ENCODE data around the gene CHI3L1.

CHI3L1 gene

DNA sequence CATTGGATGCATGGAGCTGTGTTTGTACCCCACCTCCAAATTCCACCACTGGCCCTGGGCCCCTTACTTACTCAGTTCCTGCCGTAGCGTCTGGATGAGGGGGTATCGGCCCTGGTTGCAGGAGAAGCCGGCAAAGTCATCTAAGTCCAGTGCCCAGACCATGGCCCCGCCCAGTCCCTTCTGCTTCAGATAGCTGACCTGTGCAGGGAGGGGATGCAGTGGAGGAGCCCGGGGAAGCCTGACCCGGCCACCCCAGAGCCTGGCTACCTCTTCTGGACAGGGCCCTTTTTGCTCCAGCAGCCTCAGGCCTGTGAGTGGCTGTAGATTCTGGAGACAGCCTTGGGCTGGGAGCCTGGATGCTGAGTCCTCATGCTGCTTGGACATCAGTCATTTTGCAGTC lies 31.2 kb upstream of the CHI3L1 start:
- Histone ChIP-seq H3K36me3 (ENCODE audit: control insufficient read depth, insufficient read depth, low read length) (no peaks in the 10 kb centered on the region), H3K9me3 (ENCODE audit: control insufficient read depth, insufficient read depth, low read length) (no peaks in the 10 kb centered on the region), H3K4me1 (ENCODE audit: control insufficient read depth, insufficient read depth, low read length) (peaks cover 4% of the 10 kb centered on the region; the same call in 1 of the 2 replicates), H3K27ac (ENCODE audit: low read length) (no peak overlapping the region), H3K27me3 (ENCODE audit: control insufficient read depth, insufficient read depth, low read length) (no peaks in the 10 kb centered on the region), H3K4me3 (ENCODE audit: low read length) (no peak overlapping the region)
- no CpG with 5 or more reads among the region's 7 CpGs for WGBS (ENCODE audit: insufficient coverage, insufficient read length)
- no peak for DNase-seq (ENCODE audit: low read depth, low spot score)

DNA sequence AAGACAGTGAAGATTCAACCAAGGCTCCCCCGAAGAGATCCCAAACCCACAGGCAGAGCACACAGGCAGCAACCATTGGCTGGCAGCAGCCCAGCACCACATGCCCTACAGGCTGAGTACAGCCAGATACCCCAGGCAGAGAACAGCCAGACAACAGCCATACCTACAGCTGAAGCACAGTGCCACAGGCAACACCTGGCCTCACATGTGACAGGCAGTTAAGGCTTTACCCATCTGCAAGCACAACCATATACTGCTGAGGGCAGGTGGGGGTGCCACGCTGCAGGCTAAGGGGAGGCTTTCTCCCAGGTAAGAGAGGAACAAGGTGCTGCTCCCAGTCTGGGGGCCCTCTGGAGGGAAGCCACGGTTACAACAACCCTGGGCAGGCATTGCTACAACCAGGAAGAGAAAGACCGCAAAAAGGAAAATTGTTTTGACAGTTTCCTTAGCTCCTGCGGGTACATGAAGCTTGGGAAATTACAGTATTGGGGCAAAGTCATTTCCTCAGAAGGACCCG lies 30.7 kb upstream of the CHI3L1 start:
- H3K27me3 ChIP-seq (ENCODE audit: control insufficient read depth, insufficient read depth, low read length), result no peaks in the 10 kb centered on the region
- peaks cover 4% of the 10 kb centered on the region; the same call in 1 of the 2 replicates for H3K4me1 ChIP-seq (ENCODE audit: control insufficient read depth, insufficient read depth, low read length)
- H3K36me3 ChIP-seq (ENCODE audit: control insufficient read depth, insufficient read depth, low read length), result no peaks in the 10 kb centered on the region
- peak; percentile 25 for DNase-seq (ENCODE audit: low read depth, low spot score)
- no CpG with 5 or more reads among the region's 6 CpGs for WGBS (ENCODE audit: insufficient coverage, insufficient read length)
- no peak overlapping the region for H3K27ac ChIP-seq (ENCODE audit: low read length)
- no peak overlapping the region for H3K4me3 ChIP-seq (ENCODE audit: low read length)
- H3K9me3 ChIP-seq (ENCODE audit: control insufficient read depth, insufficient read depth, low read length), result no peaks in the 10 kb centered on the region

DNA sequence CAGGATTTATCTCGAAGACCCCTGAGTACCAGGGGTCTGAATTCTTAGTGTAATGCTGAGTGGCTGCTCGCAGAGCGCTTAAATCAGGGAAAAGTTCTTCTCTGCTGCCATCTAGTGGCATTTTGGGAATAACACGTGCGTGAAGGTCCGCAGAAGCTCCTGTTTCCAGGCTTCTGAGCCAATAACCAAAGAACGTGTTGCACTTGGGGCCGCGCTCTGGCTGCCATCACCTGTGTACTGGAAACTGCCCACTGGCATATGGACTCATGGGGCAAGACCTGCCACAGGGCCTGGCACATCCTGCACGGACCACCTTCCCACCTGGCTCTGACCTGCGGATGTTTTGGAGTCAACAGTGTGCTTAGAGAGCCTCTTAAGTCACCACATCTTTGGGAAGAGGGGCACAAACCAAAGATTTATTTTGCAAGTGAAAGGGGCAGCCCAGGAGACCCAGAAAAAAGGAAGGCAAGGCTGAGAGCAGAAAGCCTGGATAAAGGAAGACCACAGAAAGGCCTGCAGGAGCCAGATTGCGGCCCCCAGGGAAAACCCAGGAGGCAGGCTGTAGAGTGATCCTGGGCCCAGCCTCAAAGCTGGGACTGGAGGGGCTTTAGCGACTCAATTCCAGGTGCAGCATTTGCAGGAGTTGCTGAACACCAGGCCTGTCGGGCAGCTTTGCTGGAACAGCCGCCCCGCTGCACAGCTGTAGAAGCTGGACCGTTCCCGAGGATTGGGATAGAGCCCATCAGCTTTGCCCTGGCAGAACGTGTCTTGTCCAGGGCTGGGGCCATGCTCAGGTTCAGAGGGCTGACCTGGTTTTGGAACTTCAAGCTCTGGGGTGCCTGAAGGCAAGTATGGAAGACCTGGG lies 30.0 kb upstream of the CHI3L1 start:
- H3K4me3 ChIP-seq (ENCODE audit: low read length), result no peak overlapping the region
- WGBS (ENCODE audit: insufficient coverage, insufficient read length), result no CpG with 5 or more reads among the region's 19 CpGs
- no peaks in the 10 kb centered on the region for H3K27me3 ChIP-seq (ENCODE audit: control insufficient read depth, insufficient read depth, low read length)
- H3K27ac ChIP-seq (ENCODE audit: low read length), result no peak overlapping the region
- no peaks in the 10 kb centered on the region for H3K9me3 ChIP-seq (ENCODE audit: control insufficient read depth, insufficient read depth, low read length)
- H3K36me3 ChIP-seq (ENCODE audit: control insufficient read depth, insufficient read depth, low read length), result no peaks in the 10 kb centered on the region
- peaks cover 4% of the 10 kb centered on the region; the same call in 1 of the 2 replicates for H3K4me1 ChIP-seq (ENCODE audit: control insufficient read depth, insufficient read depth, low read length)
- peak; percentile 84 for DNase-seq (ENCODE audit: low read depth, low spot score)

DNA sequence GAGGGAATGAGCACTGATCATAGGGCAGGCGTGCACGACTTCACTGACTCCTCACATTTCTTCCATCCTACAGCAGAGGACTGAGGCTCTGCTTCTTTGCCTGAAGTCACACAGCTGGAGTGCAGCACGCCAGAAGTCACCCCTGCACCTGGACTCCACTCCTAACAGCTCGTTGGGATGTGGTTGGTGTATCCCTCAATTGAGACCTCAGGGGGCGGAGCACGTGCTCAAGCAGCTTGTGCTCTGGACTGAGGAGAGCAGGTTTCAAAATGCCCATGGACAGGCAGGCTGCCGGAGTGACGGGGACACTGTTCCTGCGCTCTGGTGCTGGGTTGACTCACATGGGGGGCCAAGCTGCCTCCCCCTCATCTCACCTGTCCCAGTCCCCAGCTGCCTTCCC lies 29.1 kb upstream of the CHI3L1 start:
- DNase-seq (ENCODE audit: low read depth, low spot score), result no peak
- no peak overlapping the region for H3K4me3 ChIP-seq (ENCODE audit: low read length)
- no CpG with 5 or more reads among the region's 9 CpGs for WGBS (ENCODE audit: insufficient coverage, insufficient read length)
- no peaks in the 10 kb centered on the region for H3K9me3 ChIP-seq (ENCODE audit: control insufficient read depth, insufficient read depth, low read length)
- no peaks in the 10 kb centered on the region for H3K36me3 ChIP-seq (ENCODE audit: control insufficient read depth, insufficient read depth, low read length)
- peaks cover 4% of the 10 kb centered on the region; the same call in 1 of the 2 replicates for H3K4me1 ChIP-seq (ENCODE audit: control insufficient read depth, insufficient read depth, low read length)
- no peaks in the 10 kb centered on the region for H3K27me3 ChIP-seq (ENCODE audit: control insufficient read depth, insufficient read depth, low read length)
- no peak overlapping the region for H3K27ac ChIP-seq (ENCODE audit: low read length)

DNA sequence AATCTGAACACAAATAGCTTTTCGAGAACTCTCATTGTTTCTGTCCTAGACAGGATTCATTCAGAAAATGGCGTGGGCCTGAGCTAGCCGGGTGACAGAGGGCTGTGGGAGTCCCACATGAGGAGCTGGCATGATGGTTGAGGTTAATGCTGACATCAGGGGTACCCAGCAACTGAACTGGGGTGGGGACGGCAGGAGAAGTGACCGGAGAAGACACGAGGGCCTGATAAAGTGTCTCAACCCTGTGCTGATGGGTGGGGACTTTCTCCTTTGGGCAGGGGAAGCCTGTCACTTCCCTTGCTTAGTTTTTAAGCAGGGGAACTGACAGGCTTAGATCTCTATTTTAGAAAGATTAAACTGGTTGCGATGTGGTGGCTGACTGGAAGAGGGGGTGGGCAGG lies 28.4 kb upstream of the CHI3L1 start:
- no CpG with 5 or more reads among the region's 7 CpGs for WGBS (ENCODE audit: insufficient coverage, insufficient read length)
- DNase-seq (ENCODE audit: low read depth, low spot score), result no peak
- no peaks in the 10 kb centered on the region for H3K27me3 ChIP-seq (ENCODE audit: control insufficient read depth, insufficient read depth, low read length)
- no peaks in the 10 kb centered on the region for H3K9me3 ChIP-seq (ENCODE audit: control insufficient read depth, insufficient read depth, low read length)
- no peak overlapping the region for H3K4me3 ChIP-seq (ENCODE audit: low read length)
- H3K27ac ChIP-seq (ENCODE audit: low read length), result no peak overlapping the region
- H3K36me3 ChIP-seq (ENCODE audit: control insufficient read depth, insufficient read depth, low read length), result no peaks in the 10 kb centered on the region
- H3K4me1 ChIP-seq (ENCODE audit: control insufficient read depth, insufficient read depth, low read length), result peaks cover 4% of the 10 kb centered on the region; the same call in 1 of the 2 replicates

DNA sequence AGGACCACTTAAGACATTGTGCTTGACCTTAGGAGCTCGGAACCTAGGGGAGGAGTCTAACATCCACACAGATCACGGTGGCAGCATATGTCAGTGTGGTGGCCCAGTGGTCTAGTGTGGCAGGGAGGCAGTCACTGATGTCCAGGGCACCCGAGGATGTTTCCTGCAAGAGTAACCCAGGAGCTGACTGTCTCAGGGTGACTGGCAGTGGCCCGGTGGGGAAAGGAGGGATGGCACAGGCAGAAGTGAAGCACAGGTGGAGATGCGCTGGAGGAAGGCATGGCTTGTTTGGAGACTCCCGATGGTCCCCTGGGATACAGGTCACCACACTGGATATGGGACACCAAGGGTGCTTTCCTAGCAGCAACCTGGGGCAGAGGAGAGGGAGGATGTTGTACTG lies 26.6 kb upstream of the CHI3L1 start:
- Histone ChIP-seq H3K27me3 (ENCODE audit: control insufficient read depth, insufficient read depth, low read length) (no peaks in the 10 kb centered on the region), H3K27ac (ENCODE audit: low read length) (no peak overlapping the region), H3K36me3 (ENCODE audit: control insufficient read depth, insufficient read depth, low read length) (no peaks in the 10 kb centered on the region), H3K9me3 (ENCODE audit: control insufficient read depth, insufficient read depth, low read length) (no peaks in the 10 kb centered on the region), H3K4me3 (ENCODE audit: low read length) (no peak overlapping the region), H3K4me1 (ENCODE audit: control insufficient read depth, insufficient read depth, low read length) (peaks cover 4% of the 10 kb centered on the region; the same call in 1 of the 2 replicates)
- no peak for DNase-seq (ENCODE audit: low read depth, low spot score)
- no CpG with 5 or more reads among the region's 6 CpGs for WGBS (ENCODE audit: insufficient coverage, insufficient read length)

DNA sequence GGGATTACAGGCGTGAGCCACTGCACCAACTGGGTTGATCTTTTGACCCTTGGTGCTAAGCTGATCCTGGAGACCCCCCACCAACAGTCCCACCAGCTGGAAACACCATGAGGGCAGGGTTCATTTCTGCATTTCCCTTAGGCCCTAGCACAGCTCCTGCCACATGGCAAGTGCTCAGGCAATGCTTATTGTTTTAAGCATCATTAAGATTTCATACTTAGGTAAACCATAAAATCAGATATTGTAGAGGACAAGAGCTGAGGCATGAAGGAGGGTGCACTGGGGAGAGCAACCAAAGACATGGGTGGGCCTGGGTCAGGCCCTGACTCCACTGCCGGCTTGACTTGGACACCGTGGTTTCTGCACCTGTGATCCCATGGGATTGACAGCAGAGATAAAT lies 25.3 kb upstream of the CHI3L1 start:
- Histone ChIP-seq H3K27ac (ENCODE audit: low read length) (no peak overlapping the region), H3K36me3 (ENCODE audit: control insufficient read depth, insufficient read depth, low read length) (no peaks in the 10 kb centered on the region), H3K4me3 (ENCODE audit: low read length) (no peak overlapping the region), H3K27me3 (ENCODE audit: control insufficient read depth, insufficient read depth, low read length) (no peaks in the 10 kb centered on the region), H3K9me3 (ENCODE audit: control insufficient read depth, insufficient read depth, low read length) (no peaks in the 10 kb centered on the region), H3K4me1 (ENCODE audit: control insufficient read depth, insufficient read depth, low read length) (peaks cover 2% of the 10 kb centered on the region; the same call in 1 of the 2 replicates)
- WGBS (ENCODE audit: insufficient coverage, insufficient read length), result no CpG with 5 or more reads among the region's 3 CpGs
- DNase-seq (ENCODE audit: low read depth, low spot score), result no peak

DNA sequence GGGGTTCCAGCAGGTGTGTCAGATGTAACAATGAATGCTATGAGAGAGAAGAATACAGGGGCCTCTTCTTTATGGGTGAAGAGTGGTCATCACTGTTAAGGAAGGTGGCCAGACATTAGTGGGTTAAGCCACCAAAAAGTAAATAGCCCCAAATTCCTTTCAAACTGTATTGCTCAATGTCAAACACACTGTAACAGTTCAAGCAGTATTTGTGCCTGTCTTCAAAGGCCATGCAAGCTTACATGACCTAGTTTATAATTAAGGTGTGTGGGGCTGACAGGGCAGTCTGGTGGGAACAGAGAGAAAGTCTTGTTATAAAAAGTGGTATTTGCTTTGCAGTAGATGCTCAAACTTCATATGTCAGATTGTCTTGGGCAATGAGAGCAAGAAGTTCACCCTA lies 24.5 kb upstream of the CHI3L1 start:
- no peak overlapping the region for H3K27ac ChIP-seq (ENCODE audit: low read length)
- no peak for DNase-seq (ENCODE audit: low read depth, low spot score)
- H3K4me1 ChIP-seq (ENCODE audit: control insufficient read depth, insufficient read depth, low read length), result no peaks in the 10 kb centered on the region
- no peaks in the 10 kb centered on the region for H3K27me3 ChIP-seq (ENCODE audit: control insufficient read depth, insufficient read depth, low read length)
- no peaks in the 10 kb centered on the region for H3K9me3 ChIP-seq (ENCODE audit: control insufficient read depth, insufficient read depth, low read length)
- no peaks in the 10 kb centered on the region for H3K36me3 ChIP-seq (ENCODE audit: control insufficient read depth, insufficient read depth, low read length)
- H3K4me3 ChIP-seq (ENCODE audit: low read length), result no peak overlapping the region

DNA sequence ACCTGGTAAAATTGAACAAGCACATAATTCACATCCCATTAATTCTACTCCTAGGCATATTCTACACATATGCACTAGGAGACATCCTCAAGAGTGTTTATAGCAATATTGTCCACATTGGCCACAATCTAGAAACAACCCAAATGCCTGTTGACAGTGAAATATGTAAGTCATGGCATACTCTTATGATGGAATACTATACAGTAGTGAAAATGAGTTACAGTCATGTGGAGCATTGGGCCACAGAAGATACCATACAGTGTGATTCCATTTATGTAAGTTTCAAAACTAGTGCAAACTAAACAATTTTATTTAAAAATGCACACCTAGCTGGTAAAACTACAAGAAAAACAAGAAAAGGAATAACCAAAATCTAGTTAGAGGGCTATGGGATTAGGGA lies 23.8 kb upstream of the CHI3L1 start:
- Histone ChIP-seq H3K4me3 (ENCODE audit: low read length) (no peak overlapping the region), H3K9me3 (ENCODE audit: control insufficient read depth, insufficient read depth, low read length) (no peaks in the 10 kb centered on the region), H3K27ac (ENCODE audit: low read length) (no peak overlapping the region), H3K4me1 (ENCODE audit: control insufficient read depth, insufficient read depth, low read length) (no peaks in the 10 kb centered on the region), H3K36me3 (ENCODE audit: control insufficient read depth, insufficient read depth, low read length) (no peaks in the 10 kb centered on the region), H3K27me3 (ENCODE audit: control insufficient read depth, insufficient read depth, low read length) (no peaks in the 10 kb centered on the region)
- no peak for DNase-seq (ENCODE audit: low read depth, low spot score)

DNA sequence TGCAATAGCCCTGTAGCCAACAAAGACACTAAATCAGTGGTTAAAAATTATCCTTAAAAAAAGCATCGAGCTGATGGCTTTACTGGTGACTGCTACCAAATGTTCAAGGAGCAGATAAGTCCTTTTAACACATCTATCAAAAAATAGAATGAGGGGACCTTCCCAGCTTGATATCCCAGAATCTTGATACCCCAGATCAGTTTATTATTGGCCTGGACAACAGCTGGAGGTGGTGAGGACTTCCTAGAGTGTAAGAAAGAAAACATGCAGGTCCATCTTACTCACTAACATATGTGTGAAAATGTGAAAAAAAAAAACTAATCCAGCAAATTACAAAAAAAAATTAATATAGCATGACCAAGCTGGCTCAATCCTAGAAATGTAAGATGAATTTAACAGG lies 21.7 kb upstream of the CHI3L1 start:
- H3K4me3 ChIP-seq (ENCODE audit: low read length), result no peak overlapping the region
- no peak for DNase-seq (ENCODE audit: low read depth, low spot score)
- H3K27me3 ChIP-seq (ENCODE audit: control insufficient read depth, insufficient read depth, low read length), result no peaks in the 10 kb centered on the region
- no CpG with 5 or more reads among the region's 1 CpG for WGBS (ENCODE audit: insufficient coverage, insufficient read length)
- H3K36me3 ChIP-seq (ENCODE audit: control insufficient read depth, insufficient read depth, low read length), result no peaks in the 10 kb centered on the region
- H3K4me1 ChIP-seq (ENCODE audit: control insufficient read depth, insufficient read depth, low read length), result no peaks in the 10 kb centered on the region
- no peak overlapping the region for H3K27ac ChIP-seq (ENCODE audit: low read length)
- no peaks in the 10 kb centered on the region for H3K9me3 ChIP-seq (ENCODE audit: control insufficient read depth, insufficient read depth, low read length)

DNA sequence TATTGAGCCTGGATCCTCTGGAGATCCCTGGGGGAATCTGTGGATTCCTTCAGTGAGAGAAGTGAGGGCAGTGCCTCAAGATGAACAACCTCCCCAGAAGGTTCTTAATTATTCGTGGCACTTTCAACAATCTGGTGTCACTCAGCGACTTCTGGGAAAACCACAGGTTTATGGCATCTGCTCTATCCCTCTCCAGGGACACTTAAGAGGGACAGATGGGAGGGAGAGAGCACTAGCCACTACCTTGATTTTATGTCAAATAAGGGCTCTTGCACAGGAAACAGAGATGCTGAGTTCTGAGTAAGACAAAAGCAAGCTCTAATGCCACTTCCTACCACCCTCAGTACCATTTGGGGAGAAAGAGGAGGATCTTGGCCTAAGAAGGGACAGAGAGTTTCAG lies 21.2 kb upstream of the CHI3L1 start:
- Histone ChIP-seq H3K9me3 (ENCODE audit: control insufficient read depth, insufficient read depth, low read length) (no peaks in the 10 kb centered on the region), H3K4me3 (ENCODE audit: low read length) (no peak overlapping the region), H3K27me3 (ENCODE audit: control insufficient read depth, insufficient read depth, low read length) (no peaks in the 10 kb centered on the region), H3K27ac (ENCODE audit: low read length) (no peak overlapping the region), H3K36me3 (ENCODE audit: control insufficient read depth, insufficient read depth, low read length) (no peaks in the 10 kb centered on the region), H3K4me1 (ENCODE audit: control insufficient read depth, insufficient read depth, low read length) (no peaks in the 10 kb centered on the region)
- DNase-seq (ENCODE audit: low read depth, low spot score), result no peak
- no CpG with 5 or more reads among the region's 2 CpGs for WGBS (ENCODE audit: insufficient coverage, insufficient read length)

Measured in iPS DF 6.9 (cell line).